ENCODE data around the gene KCNMA1.

DNA sequence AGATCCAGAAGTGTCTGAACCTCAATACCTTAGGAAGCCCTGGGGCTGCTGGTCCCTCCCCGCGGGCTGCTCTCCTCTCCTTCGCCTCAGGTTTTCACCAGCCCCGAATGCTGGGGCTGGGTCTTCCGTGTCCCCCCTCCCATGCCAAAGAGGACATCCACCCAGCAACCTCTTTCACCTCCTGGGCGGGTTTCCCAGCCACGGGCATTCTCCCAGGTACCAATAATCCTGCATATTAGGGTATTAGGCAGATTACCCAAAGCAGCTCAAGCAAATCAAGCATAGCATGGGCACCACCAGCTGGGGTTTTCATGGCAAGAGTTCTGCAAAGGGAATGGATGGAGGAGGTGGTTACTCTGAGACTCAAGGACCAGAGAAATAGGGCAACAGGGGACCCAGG lies 224.4 kb downstream of the KCNMA1 start:
- TF ChIP-seq CTCF (IDR thresholded peaks at IDR 0.05 in 8 of 11, conservative IDR thresholded peaks at IDR 0.05 in 3 of 11) (no peak), POLR2A (IDR thresholded peaks at IDR 0.05) (no peak)
